Heart right ventricle (tissue), 16 donors: ENCODE data around the gene SYT15. TPM values are rescaled to one million over a fixed set of nuclear protein-coding genes. Genes with fewer than 3 reads are reported as not detected.

Source experiments
- ATAC-seq, 8 donors: fragments of 200-7000 bp; cut with Tn5 transposase; one replicate each; pipeline ENCODE4 v1.9.1; 2020; ENCODE audit warnings: mild to moderate bottlenecking in 8 of 8, moderate library complexity in 8 of 8, moderate number of reproducible peaks in 1 of 8
- DNase-seq, 2 donors: peaks; one replicate each; pipeline ENCODE4 v3.0.0-alpha.2; 2020
- H3K27ac ChIP-seq, 10 donors: fragments of 200-600 bp; sonication (generic) in 2 of 10; one replicate each; pipeline versions ENCODE4 v1.5.0 to v1.8.0; 2020 to 2022; ENCODE audit warnings: mild to moderate bottlenecking in 3 of 10
- H3K27me3 ChIP-seq, 7 donors: fragments of 200-600 bp; one replicate each; pipeline ENCODE4 v1.8.0; 2021 to 2022; ENCODE audit warnings: mild to moderate bottlenecking in 2 of 7
- H3K36me3 ChIP-seq, 9 donors: fragments of 200-600 bp; sonication (generic) in 1 of 9; one replicate each; pipeline versions ENCODE4 v1.5.0 to v1.8.0; 2020 to 2022; ENCODE audit warnings: mild to moderate bottlenecking in 2 of 9
- H3K4me1 ChIP-seq, 9 donors: fragments of 200-600 bp; sonication (generic) in 1 of 9; one replicate each; pipeline versions ENCODE4 v1.5.0 to v1.8.0; 2020 to 2022; ENCODE audit warnings: mild to moderate bottlenecking in 4 of 9
- H3K4me3 ChIP-seq, 10 donors: fragments of 200-600 bp; sonication (generic) in 2 of 10; one replicate each; pipeline versions ENCODE4 v1.5.0 to v1.8.0; 2020 to 2022; ENCODE audit warnings: mild to moderate bottlenecking in 7 of 10, moderate library complexity in 2 of 10
- H3K9me3 ChIP-seq, 11 donors: fragments of 200-600 bp in 10 of 11; sonication (generic) in 2 of 11; one replicate each; pipeline versions ENCODE4 v1.5.0 to v1.8.0; 2013 to 2022; ENCODE audit warnings: mild to moderate bottlenecking in 2 of 11, control low read depth in 1 of 11, moderate library complexity in 1 of 11
- WGBS, 2 donors: extraction: QIAGEN DNeasy Blood & Tissue Kit; methylation state at CpG; one replicate each; pipeline ENCODE4 v1.1.7; 2013; ENCODE audit warnings: inconsistent platforms in 1 of 2; 5-methylcytosine and 5-hydroxymethylcytosine counted together
- intact Hi-C, 10 donors: fragments of 100-400 bp; cut with DNase I; formaldehyde crosslinking; loops; one replicate each; pipeline versions ENCODE4 v1.11.1 to v1.14.2; 2022
- polyA plus RNA-seq, 2 donors: library from polyadenylated mRNA; stranded (reverse); fragments of 200-250 nt; gene quantifications; one replicate each; pipeline ENCODE4 v1.2.3, GENCODE V29; 2013
- total RNA-seq, 10 donors: library from RNA; stranded (reverse); fragmentation: NEBNext Ultra II Directional in 3 of 10; extraction: Animal tissue kit (Norgen Biotek cat#: 25700) in 3 of 10; gene quantifications; one replicate each; pipeline versions ENCODE4 v1.2.1 to v1.2.4, GENCODE V29; 2021 to 2023
- TF ChIP-seq, protein P1 (sequence below), 9 donors: fragments of 200-600 bp; sonication (generic) in 2 of 9; IDR thresholded peaks; one replicate each; pipeline versions ENCODE4 v1.5.0 to v1.8.0; 2021 to 2022; ENCODE audit warnings: antibody characterized with exemption in 9 of 9, mild to moderate bottlenecking in 5 of 9, moderate library complexity in 1 of 9
- donor health status: Arrhythmogenic right ventricular cardiomyopathy.
- donor health status: ischemic (EF 13 %, LVEDD 7.1; RV severe dilation, severe dysfunction).
- donor health status: healthy with polysubstance abuse.
- donor health status: DM: no; HTN: yes; CAD: no.
- donor health status: DM: no; HTN: no; CAD: no.
- donor health status: ischemic (EF 25% LVEDD 6.9; RV normal size, moderate dysfunction).
- donor health status: ischemic (EF 25% LVEDD 5.7; RV mildly dilated, moderate dysfunction).
- donor health status: healthy.
- donor health status: DM: yes; HTN: yes; CAD: no.
- donor health status: Ischemic cardiomyopathy.
- donor health status: ischemic (EF 35%, LVEDD 5.7; RV mildly dilated, moderate dysfunction).
- donor health status: nonischemic (EF 11% LVEDD 7.7; RV severe dilation, severe dysfunction).
- donor health status: DM: yes; HTN: yes; CAD: no.
- donor health status: PGD.
- donor health status: ischemic (EF 29% LVEDD 5.4; RV normal size, mild dysfunction).
- donor health status: nonischemic (EF 23%, LVEDD 6.1; RV moderate dilation, normal function).

SYT15 gene
- total and polyA plus RNA-seq, 12 donors: 0.87 to 4.1 (median 2.9) TPM

DNA sequence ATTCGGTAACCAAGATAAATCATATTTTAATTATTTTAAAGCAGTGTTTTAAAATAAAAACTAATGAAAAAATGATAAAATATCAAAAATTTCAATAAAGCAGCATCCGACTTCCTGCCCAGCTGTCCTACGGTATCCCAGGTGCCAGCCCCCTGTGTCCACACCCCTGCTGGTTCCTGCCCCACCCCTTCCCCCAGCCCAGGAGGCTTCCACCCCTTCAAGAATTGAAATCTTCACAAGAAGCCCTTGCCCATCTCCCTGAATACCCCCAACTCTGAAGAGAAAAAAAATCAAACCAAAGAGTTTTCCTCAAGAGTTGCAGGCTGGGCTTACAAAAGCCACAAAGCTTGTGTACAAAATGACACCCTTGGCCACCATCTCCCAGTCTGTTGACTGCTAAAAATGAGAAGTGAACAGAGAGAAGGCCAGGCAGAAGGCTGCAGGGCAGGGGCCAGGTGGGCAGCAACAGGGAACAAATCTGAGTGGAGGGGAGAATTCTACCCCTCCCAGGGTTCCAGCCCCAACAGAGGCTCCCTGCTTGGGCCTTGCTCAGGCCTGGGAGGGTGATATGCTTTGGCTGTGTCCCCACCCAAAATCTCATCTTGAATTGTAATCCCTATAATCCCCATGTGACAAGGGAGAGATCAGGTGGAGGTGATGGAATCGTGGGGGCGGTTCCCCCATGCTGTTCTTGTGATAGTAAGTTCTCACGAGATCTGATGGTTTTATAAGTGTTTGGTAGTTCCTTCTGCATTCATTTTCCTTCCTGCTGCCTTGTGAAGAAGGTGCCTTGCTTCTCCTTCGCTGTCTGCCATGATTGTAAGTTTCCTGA is 37.0 kb upstream of the SYT15 start:
- ATAC-seq (no peak), DNase-seq (no peak)
- intact Hi-C loops: no loop called here
- no peaks in the 10 kb centered on the region for H3K9me3 ChIP-seq
- H3K4me3 ChIP-seq: no peak overlapping the region
- 83 to 84% methylated on average over 7 of the region's 7 CpGs for WGBS, 2 donors
- H3K4me1 ChIP-seq: peaks cover 0 to 8% (median 4%) of the 10 kb centered on the region in 9 donors
- H3K36me3 ChIP-seq: no peaks in the 10 kb centered on the region
- no peak overlapping the region for H3K27ac ChIP-seq
- peaks cover 0 to 76% (median 60%) of the 10 kb centered on the region in 7 donors for H3K27me3 ChIP-seq
- TF ChIP-seq, protein P1, sequence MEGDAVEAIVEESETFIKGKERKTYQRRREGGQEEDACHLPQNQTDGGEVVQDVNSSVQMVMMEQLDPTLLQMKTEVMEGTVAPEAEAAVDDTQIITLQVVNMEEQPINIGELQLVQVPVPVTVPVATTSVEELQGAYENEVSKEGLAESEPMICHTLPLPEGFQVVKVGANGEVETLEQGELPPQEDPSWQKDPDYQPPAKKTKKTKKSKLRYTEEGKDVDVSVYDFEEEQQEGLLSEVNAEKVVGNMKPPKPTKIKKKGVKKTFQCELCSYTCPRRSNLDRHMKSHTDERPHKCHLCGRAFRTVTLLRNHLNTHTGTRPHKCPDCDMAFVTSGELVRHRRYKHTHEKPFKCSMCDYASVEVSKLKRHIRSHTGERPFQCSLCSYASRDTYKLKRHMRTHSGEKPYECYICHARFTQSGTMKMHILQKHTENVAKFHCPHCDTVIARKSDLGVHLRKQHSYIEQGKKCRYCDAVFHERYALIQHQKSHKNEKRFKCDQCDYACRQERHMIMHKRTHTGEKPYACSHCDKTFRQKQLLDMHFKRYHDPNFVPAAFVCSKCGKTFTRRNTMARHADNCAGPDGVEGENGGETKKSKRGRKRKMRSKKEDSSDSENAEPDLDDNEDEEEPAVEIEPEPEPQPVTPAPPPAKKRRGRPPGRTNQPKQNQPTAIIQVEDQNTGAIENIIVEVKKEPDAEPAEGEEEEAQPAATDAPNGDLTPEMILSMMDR (IDR thresholded peaks at IDR 0.05): no peak

DNA sequence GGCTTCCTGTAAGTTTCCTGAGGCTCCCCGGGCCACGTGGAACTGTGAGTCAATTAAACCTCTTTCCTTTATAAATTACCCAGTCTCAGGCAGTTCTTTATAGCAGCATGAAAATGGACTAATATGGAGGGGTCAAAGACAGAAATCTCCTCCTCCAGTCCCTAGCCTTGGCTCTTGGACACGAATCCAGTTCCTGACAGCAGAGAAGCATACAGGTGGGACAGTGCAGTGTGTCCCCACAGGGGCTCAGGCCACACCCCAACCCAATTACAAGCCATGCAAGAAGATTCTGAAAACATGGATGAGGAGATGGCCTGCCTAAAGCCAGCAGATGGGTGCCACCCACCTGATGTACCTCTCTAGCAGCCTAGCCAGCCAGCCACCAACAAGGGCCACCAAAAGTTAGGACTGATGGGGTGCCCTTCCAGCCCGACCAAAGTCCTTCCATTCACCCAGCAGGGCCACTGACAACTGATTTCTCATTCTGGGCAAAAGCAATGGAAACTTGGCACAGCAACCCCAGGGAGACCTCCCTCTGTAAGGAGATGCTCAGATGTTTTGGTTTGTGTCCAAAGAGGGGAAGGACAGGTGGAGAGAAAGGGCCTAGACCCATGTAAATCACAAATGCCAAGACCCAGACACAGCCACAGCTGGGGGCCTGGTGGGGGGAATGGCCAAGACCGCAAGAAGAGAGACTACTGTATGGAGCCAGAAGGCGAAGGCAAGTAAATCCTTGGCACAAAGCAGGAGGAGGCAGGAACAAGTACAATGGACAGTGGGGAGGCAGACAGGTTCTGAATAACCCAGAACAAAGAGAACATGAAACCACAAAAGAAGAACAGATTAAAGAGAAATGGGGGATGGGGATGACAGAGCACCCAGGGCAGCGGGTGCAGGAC is 36.1 kb upstream of the SYT15 start:
- intact Hi-C loops: no loop called here
- Histone ChIP-seq H3K27ac (no peak overlapping the region), H3K36me3 (no peaks in the 10 kb centered on the region), H3K27me3 (peaks cover 0 to 77% (median 61%) of the 10 kb centered on the region in 7 donors), H3K9me3 (no peaks in the 10 kb centered on the region), H3K4me1 (peaks cover 0 to 8% (median 4%) of the 10 kb centered on the region in 9 donors), H3K4me3 (no peak overlapping the region)
- DNase-seq (no peak), ATAC-seq (no peak)
- 79 to 86% methylated on average over 7 of the region's 7 CpGs for WGBS, 2 donors
- TF ChIP-seq, protein P1 (IDR thresholded peaks at IDR 0.05): no peak

DNA sequence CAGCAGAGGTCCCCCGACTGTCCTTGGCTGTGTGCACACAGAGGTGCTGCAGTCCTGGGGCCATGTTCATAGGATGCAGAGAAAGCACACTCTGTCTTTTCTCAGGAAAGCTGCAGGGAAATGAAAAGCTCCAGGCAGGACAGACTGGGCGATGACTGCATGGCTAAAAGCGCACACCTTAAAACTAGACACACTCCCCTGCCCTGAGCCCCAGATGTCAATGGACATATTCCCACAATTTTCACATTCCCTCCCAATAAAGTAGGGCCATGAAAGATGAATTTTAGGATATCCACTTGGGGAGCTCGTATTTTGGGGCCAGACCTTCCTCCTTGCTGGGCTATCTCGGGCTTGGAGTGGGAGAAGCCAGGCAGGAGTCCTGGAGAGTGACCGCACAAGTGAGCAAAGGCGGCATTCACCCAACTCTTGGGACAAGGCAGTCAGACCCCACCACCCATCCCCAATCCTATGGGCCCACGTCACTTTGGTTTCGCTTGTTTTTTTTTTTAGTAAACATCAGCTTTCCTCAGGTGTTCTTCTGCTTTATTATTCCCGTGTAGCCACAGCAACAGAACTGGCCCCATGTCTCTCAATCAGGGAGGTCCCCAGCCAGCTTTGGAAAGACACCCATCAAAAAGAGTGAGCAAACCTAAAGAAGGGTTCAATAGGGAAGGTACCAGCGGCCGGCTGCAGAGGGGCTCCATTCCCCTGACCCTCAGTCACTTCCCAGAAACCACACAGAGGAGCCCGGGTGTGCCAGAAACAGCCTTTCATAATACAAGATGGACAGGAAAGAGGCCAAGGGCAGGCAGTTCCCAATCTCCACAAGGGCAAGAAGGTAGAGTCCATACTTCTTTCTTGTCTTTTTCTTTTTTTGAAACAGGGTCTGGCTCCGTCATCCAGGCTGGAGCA is 35.2 kb upstream of the SYT15 start:
- H3K4me1 ChIP-seq: peaks cover 0 to 8% (median 4%) of the 10 kb centered on the region in 9 donors
- intact Hi-C loops: no loop called here
- H3K27ac ChIP-seq: no peak overlapping the region
- ATAC-seq: no peak
- WGBS, 2 donors: 90 to 91% methylated on average over 14 of the region's 14 CpGs
- H3K4me3 ChIP-seq: no peak overlapping the region
- TF ChIP-seq, protein P1 (IDR thresholded peaks at IDR 0.05): no peak
- no peak for DNase-seq
- no peaks in the 10 kb centered on the region for H3K9me3 ChIP-seq
- no peaks in the 10 kb centered on the region for H3K36me3 ChIP-seq
- H3K27me3 ChIP-seq: peaks cover 0 to 80% (median 59%) of the 10 kb centered on the region in 7 donors
